ENCODE measurements around the gene RIN2. TPM values are rescaled to one million over a fixed set of nuclear protein-coding genes. Genes with fewer than 3 reads are reported as not detected.

RIN2 gene
- total RNA-seq, 1 experiment from 2014 or later = 46.2 TPM

DNA sequence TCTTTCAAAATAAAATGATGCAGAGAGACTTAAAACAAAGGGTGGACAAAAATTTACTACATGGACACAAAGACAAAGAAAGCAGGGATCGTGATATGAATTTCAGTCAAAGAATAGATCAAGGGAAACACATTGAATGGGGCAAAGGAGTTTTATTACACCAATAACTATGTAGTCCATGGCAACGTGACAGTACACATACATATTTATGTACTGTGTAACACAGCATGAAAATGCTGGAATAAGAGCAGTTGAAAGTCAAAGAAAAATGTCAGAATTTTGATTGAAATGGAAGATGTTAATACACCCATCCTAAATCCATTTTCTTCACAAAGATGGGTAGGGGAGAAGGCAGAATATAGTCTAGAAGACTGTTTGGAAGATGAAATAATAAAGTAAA, 9.4 kb upstream of the RIN2 start:
- H3K4me2 ChIP-seq = no peak overlapping the region
- no peaks in the 10 kb centered on the region for H4K20me1 ChIP-seq (ENCODE audit: insufficient read depth)
- ChIA-PET CTCF (no interaction called here), POLR2A (ENCODE audit: unreplicated experiment) (no interaction called here)
- no TSS peak for BruUV-seq (replicated peaks)
- H3K36me3 ChIP-seq (ENCODE audit: low read depth) = no peaks in the 10 kb centered on the region
- no peaks in the 10 kb centered on the region for H3K9me2 ChIP-seq (ENCODE audit: insufficient read depth)
- H3F3A ChIP-seq (ENCODE audit: insufficient read depth, low read depth) = no peaks in the 10 kb centered on the region
- H3K27me3 ChIP-seq (ENCODE audit: insufficient read depth, low read depth) = no peaks in the 10 kb centered on the region
- no peaks in the 10 kb centered on the region for H3K79me2 ChIP-seq (ENCODE audit: low read depth)
- no peak overlapping the region for H3K27ac ChIP-seq
- H3K4me1 ChIP-seq (replicated peaks; ENCODE audit: insufficient read depth) = no peaks in the 10 kb centered on the region
- H3K4me3 ChIP-seq = no peak overlapping the region
- intact Hi-C loops (cut with micrococcal nuclease; ENCODE audit: unreplicated experiment) = no loop called here
- DNase-seq = no peak
- 0 out of 2 replicates have a peak, but pooled peaks cover 8% of the 10 kb centered on the region for H3K9me3 ChIP-seq (ENCODE audit: insufficient read depth, low read depth)
- no peak for TF ChIP-seq EZH2 (IDR thresholded peaks at IDR 0.05; ENCODE audit: low read depth)
- TF ChIP-seq, protein P1, sequence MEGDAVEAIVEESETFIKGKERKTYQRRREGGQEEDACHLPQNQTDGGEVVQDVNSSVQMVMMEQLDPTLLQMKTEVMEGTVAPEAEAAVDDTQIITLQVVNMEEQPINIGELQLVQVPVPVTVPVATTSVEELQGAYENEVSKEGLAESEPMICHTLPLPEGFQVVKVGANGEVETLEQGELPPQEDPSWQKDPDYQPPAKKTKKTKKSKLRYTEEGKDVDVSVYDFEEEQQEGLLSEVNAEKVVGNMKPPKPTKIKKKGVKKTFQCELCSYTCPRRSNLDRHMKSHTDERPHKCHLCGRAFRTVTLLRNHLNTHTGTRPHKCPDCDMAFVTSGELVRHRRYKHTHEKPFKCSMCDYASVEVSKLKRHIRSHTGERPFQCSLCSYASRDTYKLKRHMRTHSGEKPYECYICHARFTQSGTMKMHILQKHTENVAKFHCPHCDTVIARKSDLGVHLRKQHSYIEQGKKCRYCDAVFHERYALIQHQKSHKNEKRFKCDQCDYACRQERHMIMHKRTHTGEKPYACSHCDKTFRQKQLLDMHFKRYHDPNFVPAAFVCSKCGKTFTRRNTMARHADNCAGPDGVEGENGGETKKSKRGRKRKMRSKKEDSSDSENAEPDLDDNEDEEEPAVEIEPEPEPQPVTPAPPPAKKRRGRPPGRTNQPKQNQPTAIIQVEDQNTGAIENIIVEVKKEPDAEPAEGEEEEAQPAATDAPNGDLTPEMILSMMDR (conservative IDR thresholded peaks at IDR 0.05) = no peak
- no peak overlapping the region for H2AFZ ChIP-seq

- CTCF ChIA-PET = no interaction called here
- intact Hi-C loops (cut with micrococcal nuclease; ENCODE audit: unreplicated experiment) = no loop called here
- H3K27ac ChIP-seq = no peak overlapping the region
Measured at GRCh38 chr20:19749618-19750071, 8.4 kb upstream of the RIN2 start.

DNA sequence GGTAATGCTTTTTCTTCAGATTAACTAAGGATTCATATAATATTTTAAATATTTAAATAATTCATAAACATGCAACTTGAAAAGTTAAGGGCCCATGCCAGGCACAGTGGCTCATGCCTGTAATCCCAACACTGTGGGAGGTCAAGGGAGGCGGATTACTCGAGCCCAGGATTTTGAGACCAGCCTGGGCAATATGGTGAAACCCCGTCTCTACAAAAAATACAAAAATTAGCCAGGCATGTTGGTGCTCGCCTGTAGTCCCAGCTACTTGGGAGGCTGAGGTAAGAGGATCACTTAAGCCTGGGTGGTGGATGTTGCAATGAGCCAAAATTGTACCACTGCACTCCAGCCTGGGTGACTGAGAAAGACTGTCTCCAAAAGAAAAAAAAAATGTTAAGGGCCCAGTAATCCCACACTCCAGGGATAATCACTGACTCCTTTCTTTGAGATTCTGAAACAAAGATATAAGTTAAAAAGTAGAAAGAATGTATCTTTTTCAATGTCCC, 7.9 kb upstream of the RIN2 start:
- no TSS peak for BruUV-seq (replicated peaks)
- DNase-seq = no peak
- CTCF ChIA-PET = interaction anchor here (0.7 kb wide), 2 partner anchors 10 to 55 kb away, joined by 3 to 4 read pairs; no protein-coding TSS in a partner anchor

More at GRCh38 chr20:19749618-19750071, 8.4 kb upstream of the RIN2 start:
- Histone ChIP-seq H3K9me2 (ENCODE audit: insufficient read depth) (no peaks in the 10 kb centered on the region), H3K4me2 (no peak overlapping the region), H3K4me3 (no peak overlapping the region), H3K4me1 (replicated peaks; ENCODE audit: insufficient read depth) (no peaks in the 10 kb centered on the region), H3F3A (ENCODE audit: insufficient read depth, low read depth) (no peaks in the 10 kb centered on the region), H3K27me3 (ENCODE audit: insufficient read depth, low read depth) (no peaks in the 10 kb centered on the region), H3K36me3 (ENCODE audit: low read depth) (no peaks in the 10 kb centered on the region), H4K20me1 (ENCODE audit: insufficient read depth) (no peaks in the 10 kb centered on the region), H3K9me3 (ENCODE audit: insufficient read depth, low read depth) (0 out of 2 replicates have a peak, but pooled peaks cover 8% of the 10 kb centered on the region), H2AFZ (no peak overlapping the region), H3K79me2 (ENCODE audit: low read depth) (no peaks in the 10 kb centered on the region)
- TF ChIP-seq EZH2 (IDR thresholded peaks at IDR 0.05; ENCODE audit: low read depth) = no peak
- TF ChIP-seq, protein P1 (conservative IDR thresholded peaks at IDR 0.05) = no peak
- DNase-seq = no peak
- POLR2A ChIA-PET (ENCODE audit: unreplicated experiment) = no interaction called here
- no TSS peak for BruUV-seq (replicated peaks)

More for the DNA sequence above, 7.9 kb upstream of the RIN2 start:
- Histone ChIP-seq H3K27ac (no peak overlapping the region), H4K20me1 (ENCODE audit: insufficient read depth) (no peaks in the 10 kb centered on the region), H3K9me3 (ENCODE audit: insufficient read depth, low read depth) (0 out of 2 replicates have a peak, but pooled peaks cover 8% of the 10 kb centered on the region), H3F3A (ENCODE audit: insufficient read depth, low read depth) (no peaks in the 10 kb centered on the region), H3K27me3 (ENCODE audit: insufficient read depth, low read depth) (no peaks in the 10 kb centered on the region), H3K4me2 (no peak overlapping the region), H3K36me3 (ENCODE audit: low read depth) (no peaks in the 10 kb centered on the region), H2AFZ (no peak overlapping the region), H3K4me3 (no peak overlapping the region), H3K9me2 (ENCODE audit: insufficient read depth) (no peaks in the 10 kb centered on the region), H3K4me1 (replicated peaks; ENCODE audit: insufficient read depth) (no peaks in the 10 kb centered on the region), H3K79me2 (ENCODE audit: low read depth) (no peaks in the 10 kb centered on the region)
- intact Hi-C loops (cut with micrococcal nuclease; ENCODE audit: unreplicated experiment) = no loop called here
- TF ChIP-seq, protein P1 (conservative IDR thresholded peaks at IDR 0.05) = no peak
- no peak for TF ChIP-seq EZH2 (IDR thresholded peaks at IDR 0.05; ENCODE audit: low read depth)
- POLR2A ChIA-PET (ENCODE audit: unreplicated experiment) = interaction anchor here (0.7 kb wide), 1 partner anchor 1178 kb away, joined by 4 read pairs; no protein-coding TSS in a partner anchor
